UCSD-AML1 (cell line): Measurements from ENCODE around the gene SREBF2.
A peak's percentile ranks its signal among the peaks of the same experiment; 100 is the strongest.

ENCODE experiments used
- DNase-seq: peaks from one replicate; lab custom pipeline; 2025; ENCODE audit not compliant: unreplicated experiment; lab: John Stamatoyannopoulos, UW

SREBF2 gene

GRCh38 chr22:41919357-41920224 lies 86.7 kb downstream of the SREBF2 start:
- no peak for DNase-seq

GRCh38 chr22:41920271-41920976 lies 87.5 kb downstream of the SREBF2 start:
- peak; percentile 37 for DNase-seq

GRCh38 chr22:41922328-41922727 lies 89.4 kb downstream of the SREBF2 start:
- DNase-seq, result no peak

GRCh38 chr22:41922940-41923594 lies 90.2 kb downstream of the SREBF2 start:
- DNase-seq, result no peak

- DNase-seq, result no peak
Measured at GRCh38 chr22:41923595-41924276, 90.8 kb downstream of the SREBF2 start.

GRCh38 chr22:41925783-41926460 lies 93.0 kb downstream of the SREBF2 start:
- peak; percentile 75 for DNase-seq

GRCh38 chr22:41927813-41928212 lies 94.9 kb downstream of the SREBF2 start:
- DNase-seq, result no peak

- no peak for DNase-seq
Measured at GRCh38 chr22:41928593-41929417, 95.9 kb downstream of the SREBF2 start.

- DNase-seq, result no peak
Measured at GRCh38 chr22:41929418-41929810, 96.5 kb downstream of the SREBF2 start.

GRCh38 chr22:41931701-41932269 lies 98.9 kb downstream of the SREBF2 start:
- DNase-seq, result no peak

GRCh38 chr22:41932353-41932752 lies 99.4 kb downstream of the SREBF2 start:
- DNase-seq, result no peak

GRCh38 chr22:41933411-41934177 lies 100.7 kb downstream of the SREBF2 start:
- no peak for DNase-seq

- DNase-seq, result no peak
Measured at GRCh38 chr22:41934284-41935014, 101.5 kb downstream of the SREBF2 start.

GRCh38 chr22:41935015-41935351 lies 102.1 kb downstream of the SREBF2 start:
- DNase-seq, result no peak

GRCh38 chr22:41935509-41935908 lies 102.6 kb downstream of the SREBF2 start:
- no peak for DNase-seq

GRCh38 chr22:41936894-41937169 lies 103.9 kb downstream of the SREBF2 start:
- DNase-seq, result no peak

- DNase-seq, result no peak
Measured at GRCh38 chr22:41939981-41940831, 107.3 kb downstream of the SREBF2 start.
